8988T (cell line): ENCODE data around the gene FCER2.

Experiments used
- DNase-seq: peaks from one replicate; pipeline ENCODE4 v3.0.0; 2011

FCER2 gene

DNA sequence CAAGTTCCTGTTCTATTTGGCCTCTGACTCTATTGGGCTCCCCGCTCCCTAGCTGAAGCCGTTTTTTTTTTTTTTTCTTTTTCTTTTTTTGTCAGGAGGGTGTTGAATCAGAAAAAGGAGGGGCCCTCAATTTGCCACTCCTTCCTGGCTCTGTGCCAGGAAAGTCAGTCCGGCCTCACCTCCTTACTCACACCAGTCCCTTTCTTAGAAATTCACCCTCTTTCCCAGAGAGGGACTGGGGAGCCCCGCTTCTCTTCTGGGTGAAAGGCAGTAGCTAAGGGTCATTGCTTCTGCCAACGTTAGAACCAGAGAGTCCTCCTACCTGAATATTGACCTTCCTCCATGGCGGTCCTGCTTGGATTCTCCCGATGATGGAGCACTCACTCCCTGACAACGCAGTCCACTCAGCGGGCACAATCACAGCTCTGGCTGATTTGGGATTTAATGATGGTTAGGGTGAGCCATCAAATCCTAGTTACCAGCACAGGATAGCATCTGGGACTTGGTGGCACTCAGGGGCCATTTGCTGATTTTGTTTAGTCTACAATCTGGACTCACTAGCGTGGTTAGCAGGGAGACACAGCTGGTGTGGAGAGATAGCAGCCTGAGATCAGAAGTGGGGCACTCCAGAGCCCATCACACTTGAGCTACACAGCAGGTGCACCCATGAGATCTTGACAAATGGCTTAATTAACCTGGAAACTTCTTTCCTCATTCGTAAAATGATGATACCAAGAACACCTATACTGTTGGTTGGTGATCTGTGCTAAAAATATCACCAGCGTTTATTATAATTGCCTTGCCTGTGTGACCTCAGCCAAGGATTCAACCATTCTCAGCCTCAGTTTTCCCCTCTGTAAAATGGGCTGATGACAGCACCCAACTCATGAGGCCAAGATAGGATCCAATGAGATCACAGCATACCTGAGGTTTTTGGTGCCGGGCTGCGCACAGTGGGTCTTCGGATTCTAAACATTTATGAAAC is 2.2 kb downstream of the FCER2 start:
- no peak for DNase-seq

GRCh38 chr19:7699003-7699402 is 2.9 kb downstream of the FCER2 start:
- DNase-seq: no peak

GRCh38 chr19:7698583-7698982 is 3.3 kb downstream of the FCER2 start:
- no peak for DNase-seq

GRCh38 chr19:7697721-7698287 is 4.1 kb downstream of the FCER2 start:
- DNase-seq: no peak

DNA sequence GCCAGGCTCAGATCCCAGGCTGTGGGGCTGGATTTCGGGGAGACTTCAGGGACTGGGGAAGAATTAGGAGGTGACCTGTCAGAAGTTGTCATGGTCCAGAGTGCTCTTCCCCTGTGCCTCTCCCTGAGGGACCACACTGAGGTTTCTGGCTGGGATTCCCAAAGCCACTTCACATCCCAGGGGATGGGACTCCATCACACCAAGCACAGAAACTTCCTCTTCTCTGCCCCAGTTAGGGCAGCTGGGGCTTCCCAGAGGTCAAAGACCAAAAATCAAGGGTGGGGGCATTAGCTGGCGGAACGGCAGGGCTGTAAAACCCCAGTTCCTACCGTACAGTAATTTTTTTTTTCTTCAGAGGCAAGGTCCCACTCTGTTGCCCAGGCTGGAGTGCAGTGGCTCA is 7.4 kb downstream of the FCER2 start:
- no peak for DNase-seq

GRCh38 chr19:7692417-7693088 is 9.4 kb downstream of the FCER2 start:
- no peak for DNase-seq

- DNase-seq: no peak
These were observed 10.4 kb downstream of the FCER2 start for GRCh38 chr19:7691497-7691896.

- no peak for DNase-seq
These were observed 11.1 kb downstream of the FCER2 start for GRCh38 chr19:7690779-7691258.

GRCh38 chr19:7689165-7689564 is 12.8 kb downstream of the FCER2 start:
- DNase-seq: no peak

DNA sequence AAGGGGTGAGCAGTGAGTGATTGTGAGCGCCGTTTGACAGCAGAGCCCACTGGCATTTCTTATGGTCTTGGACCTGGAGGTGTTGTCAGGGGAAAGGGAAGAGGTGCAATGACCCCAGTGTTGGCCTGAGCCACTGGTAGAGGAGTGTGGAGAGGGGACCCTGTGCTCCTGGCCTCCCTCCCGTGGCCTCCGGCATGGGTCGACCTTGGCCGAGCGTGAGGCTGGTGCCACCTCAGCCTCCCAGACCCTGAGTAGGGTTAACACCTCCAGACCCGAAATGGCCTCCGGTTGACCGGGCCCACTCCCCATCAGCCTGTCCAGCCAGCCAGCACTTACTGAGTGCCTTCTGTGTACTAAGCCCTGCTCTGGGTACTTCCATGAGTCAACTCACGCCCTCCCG is 14.8 kb downstream of the FCER2 start:
- no peak for DNase-seq

DNA sequence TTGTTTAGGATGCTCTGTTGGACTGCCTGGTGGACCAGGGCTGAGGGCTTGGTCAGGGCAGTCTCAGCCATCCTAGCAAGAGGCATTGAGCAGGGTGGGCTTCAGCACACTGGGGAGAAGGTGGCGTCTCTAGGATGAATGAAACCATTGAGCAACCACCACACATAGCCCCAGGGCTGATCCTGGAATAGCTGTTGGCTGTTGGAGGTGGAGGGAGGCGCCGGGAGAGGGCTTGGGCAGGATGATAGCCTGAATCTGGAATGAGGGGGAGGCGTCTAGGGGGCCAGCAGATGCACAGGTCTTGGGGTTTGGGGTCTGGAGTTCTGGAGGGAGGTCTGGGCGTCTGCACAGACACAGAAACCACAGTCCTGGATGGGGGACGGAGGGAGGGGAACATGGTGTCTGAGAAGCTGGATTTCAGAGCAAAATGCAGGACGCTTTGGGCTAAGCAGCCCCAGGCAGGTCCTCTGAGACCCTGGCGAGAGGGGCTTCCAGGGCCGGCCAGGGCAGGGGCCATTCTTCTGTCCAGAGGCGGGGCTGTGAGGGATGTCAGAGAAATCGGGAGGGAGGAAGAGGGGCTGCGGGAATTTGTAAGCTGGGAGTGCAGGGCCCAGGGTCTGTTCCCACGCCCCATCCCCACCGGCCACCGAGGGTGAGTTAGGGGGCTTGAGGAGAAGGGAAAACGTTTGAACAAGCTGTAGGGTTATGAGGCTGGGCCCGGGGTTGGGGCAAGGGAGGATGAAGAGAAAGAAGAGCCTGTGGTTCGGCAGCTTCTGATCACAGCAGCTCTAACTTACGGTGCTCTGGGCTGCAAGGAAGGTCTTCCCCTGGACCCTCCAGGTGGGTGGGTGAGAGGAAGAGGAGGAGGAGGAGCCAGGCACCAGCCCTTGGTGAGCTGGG is 16.1 kb downstream of the FCER2 start:
- no peak for DNase-seq

DNA sequence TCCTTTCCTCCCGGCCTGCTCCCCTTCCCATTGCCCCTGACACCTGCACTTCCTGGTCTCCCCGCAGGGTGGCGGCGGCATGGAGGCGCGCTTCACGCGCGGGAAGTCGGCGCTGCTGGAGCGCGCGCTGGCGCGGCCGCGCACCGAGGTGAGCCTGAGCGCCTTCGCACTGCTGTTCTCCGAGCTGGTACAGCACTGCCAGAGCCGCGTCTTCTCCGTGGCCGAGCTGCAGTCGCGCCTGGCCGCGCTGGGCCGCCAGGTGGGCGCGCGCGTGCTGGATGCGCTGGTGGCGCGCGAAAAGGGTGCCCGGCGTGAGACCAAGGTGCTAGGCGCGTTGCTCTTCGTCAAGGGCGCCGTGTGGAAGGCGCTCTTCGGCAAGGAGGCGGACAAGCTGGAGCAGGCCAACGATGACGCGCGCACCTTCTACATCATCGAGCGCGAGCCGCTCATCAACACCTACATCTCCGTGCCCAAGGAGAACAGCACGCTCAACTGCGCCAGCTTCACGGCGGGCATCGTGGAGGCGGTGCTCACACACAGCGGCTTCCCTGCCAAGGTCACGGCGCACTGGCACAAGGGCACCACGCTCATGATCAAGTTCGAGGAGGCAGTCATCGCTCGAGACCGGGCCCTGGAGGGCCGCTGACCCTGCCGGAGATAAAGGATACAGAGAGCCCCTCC is 19.6 kb downstream of the FCER2 start:
- DNase-seq: no peak

- peak; percentile 94 for DNase-seq
These were observed 20.4 kb downstream of the FCER2 start for GRCh38 chr19:7681340-7682174.

DNA sequence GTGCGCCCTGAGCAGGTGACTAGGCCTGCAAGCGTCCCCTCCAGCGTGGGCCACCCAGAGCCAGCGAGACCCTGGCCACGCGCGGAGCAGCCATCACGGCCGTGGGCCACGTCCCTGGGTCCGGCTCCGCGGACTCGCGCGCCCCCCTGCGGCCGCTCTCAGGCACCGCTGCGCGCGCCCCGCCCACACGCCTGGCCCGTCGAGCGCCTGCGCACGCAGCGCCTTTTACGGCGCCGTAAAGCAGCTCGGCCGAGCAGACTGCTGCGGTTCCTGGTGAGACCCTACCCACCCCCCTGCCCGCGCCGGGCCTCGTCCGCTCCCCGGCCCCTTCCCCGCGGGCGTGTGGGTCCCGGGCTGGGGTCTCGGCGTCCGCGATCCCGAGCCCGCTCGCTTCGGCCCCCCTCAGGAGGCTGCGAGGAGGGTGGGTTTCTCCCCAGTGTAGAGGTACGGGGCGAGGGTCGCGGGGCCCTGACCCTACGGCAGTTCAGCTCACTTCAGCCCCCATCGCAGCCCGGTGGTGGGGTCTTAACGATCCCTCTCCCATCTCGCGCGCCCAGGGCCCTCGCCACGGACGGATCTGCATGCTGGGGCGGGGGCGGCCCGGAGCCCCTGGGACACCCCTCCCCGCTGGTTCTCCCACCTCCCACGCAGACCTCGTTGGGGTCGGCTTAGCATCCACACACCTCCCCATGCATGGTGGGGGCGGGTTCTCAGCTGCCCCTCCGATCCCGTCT is 21.2 kb downstream of the FCER2 start, which contains the start of gene TRAPPC5:
TSS of gene TRAPPC5 (plus strand) at position 228 of the 734 bp plus-strand sequence. CDS start 1,421 bp downstream, outside the sequence.
- peak; percentile 88 for DNase-seq

- DNase-seq: no peak
These were observed 21.9 kb downstream of the FCER2 start for GRCh38 chr19:7679771-7680605.

DNA sequence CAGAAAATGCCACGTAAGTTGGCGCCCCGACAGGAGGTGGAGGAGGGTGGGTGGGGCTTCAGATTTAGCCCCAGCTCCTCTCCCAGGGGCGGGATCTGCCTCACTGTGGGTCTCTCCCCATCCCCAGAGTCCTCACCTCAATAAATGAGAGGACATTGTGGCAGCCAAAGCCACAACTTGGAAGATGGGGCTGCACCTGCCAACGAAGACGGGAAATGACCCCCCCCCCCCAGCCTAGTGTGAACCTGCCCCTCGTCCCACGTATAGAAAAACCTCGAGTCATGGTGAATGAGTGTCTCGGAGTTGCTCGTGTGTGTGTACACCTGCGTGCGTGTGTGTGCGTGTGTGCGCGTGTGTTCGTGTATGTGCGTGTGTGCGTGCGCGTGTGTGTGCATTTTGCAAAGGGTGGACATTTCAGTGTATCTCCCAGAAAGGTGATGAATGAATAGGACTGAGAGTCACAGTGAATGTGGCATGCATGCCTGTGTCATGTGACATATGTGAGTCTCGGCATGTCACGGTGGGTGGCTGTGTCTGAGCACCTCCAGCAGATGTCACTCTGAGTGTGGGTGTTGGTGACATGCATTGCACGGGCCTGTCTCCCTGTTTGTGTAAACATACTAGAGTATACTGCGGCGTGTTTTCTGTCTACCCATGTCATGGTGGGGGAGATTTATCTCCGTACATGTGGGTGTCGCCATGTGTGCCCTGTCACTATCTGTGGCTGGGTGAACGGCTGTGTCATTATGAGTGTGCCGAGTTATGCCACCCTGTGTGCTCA is 22.8 kb downstream of the FCER2 start:
- DNase-seq: no peak

DNA sequence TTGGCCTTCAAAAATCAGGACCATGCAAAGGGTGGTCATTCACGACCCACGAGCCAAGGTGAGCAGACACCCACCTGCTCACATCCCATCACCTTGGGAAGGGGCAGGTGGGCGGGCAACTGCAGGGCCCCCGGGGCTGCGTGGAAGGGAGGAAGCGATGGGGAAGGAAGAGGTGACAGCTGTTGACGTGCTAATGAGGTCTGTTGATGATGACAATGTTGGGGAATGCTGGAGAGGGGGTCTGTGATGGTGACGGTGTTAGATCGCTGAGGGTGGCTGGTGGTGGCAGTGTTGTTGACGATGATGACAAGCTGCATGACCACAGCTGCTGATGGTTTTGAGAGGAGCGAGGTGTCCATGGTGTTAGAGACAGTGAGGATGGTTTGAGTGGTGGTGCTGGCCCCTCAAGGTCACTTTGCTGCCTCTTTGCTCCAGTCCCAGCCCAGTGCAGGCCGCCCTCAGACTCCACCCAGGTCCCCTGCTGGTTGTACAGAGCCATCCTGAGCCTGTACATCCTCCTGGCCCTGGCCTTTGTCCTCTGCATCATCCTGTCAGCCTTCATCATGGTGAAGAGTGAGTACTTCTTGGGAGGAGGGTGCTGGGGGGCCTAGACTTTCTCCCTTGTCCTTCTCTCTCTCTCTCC is 24.1 kb downstream of the FCER2 start:
- no peak for DNase-seq

- DNase-seq: no peak
These were observed 25.1 kb downstream of the FCER2 start, which contains the start of gene MCEMP1 for GRCh38 chr19:7676854-7677253. TSS of gene MCEMP1 (plus strand) at chr19:7677090. CDS start at chr19:7677121, 31 bp downstream.
